Measurements from ENCODE around the gene LRIG1.

Gene LRIG1

GRCh38 chr3:66443118-66443803, 57.6 kb downstream of the LRIG1 start:
- DNase-seq (ENCODE audit: low read depth in 2 of 2), result no peak

GRCh38 chr3:66442254-66443117, 58.3 kb downstream of the LRIG1 start:
- DNase-seq (ENCODE audit: low read depth in 2 of 2), result no peak

GRCh38 chr3:66441692-66442091, 59.1 kb downstream of the LRIG1 start:
- DNase-seq (ENCODE audit: low read depth in 2 of 2), result no peak

GRCh38 chr3:66441129-66441528, 59.7 kb downstream of the LRIG1 start:
- no peak for DNase-seq (ENCODE audit: low read depth in 2 of 2)

- DNase-seq (ENCODE audit: low read depth in 2 of 2), result no peak
Observed at GRCh38 chr3:66439666-66440344, 61.0 kb downstream of the LRIG1 start.

GRCh38 chr3:66438046-66438445, 62.8 kb downstream of the LRIG1 start:
- no peak for DNase-seq (ENCODE audit: low read depth in 2 of 2)

GRCh38 chr3:66437341-66437929, 63.4 kb downstream of the LRIG1 start:
- DNase-seq (ENCODE audit: low read depth in 2 of 2), result no peak

GRCh38 chr3:66435989-66436388, 64.8 kb downstream of the LRIG1 start:
- no peak for DNase-seq (ENCODE audit: low read depth in 2 of 2)

GRCh38 chr3:66434726-66435125, 66.1 kb downstream of the LRIG1 start:
- no peak for DNase-seq (ENCODE audit: low read depth in 2 of 2)

GRCh38 chr3:66433522-66433782, 67.4 kb downstream of the LRIG1 start:
- DNase-seq (ENCODE audit: low read depth in 2 of 2), result no peak

GRCh38 chr3:66432767-66433521, 67.9 kb downstream of the LRIG1 start:
- no peak for DNase-seq (ENCODE audit: low read depth in 2 of 2)

- DNase-seq (ENCODE audit: low read depth in 2 of 2), result no peak
Observed at GRCh38 chr3:66432041-66432766, 68.6 kb downstream of the LRIG1 start.

GRCh38 chr3:66431494-66431893, 69.3 kb downstream of the LRIG1 start:
- no peak for DNase-seq (ENCODE audit: low read depth in 2 of 2)

GRCh38 chr3:66430876-66431275, 69.9 kb downstream of the LRIG1 start:
- DNase-seq (ENCODE audit: low read depth in 2 of 2), result no peak

GRCh38 chr3:66428733-66429132, 72.1 kb downstream of the LRIG1 start:
- DNase-seq (ENCODE audit: low read depth in 2 of 2), result no peak

GRCh38 chr3:66427951-66428474, 72.8 kb downstream of the LRIG1 start:
- DNase-seq (ENCODE audit: low read depth in 2 of 2), result no peak

GRCh38 chr3:66427352-66427751, 73.5 kb downstream of the LRIG1 start:
- no peak for DNase-seq (ENCODE audit: low read depth in 2 of 2)

GRCh38 chr3:66426135-66426534, 74.7 kb downstream of the LRIG1 start:
- DNase-seq (ENCODE audit: low read depth in 2 of 2), result no peak

GRCh38 chr3:66425576-66426114, 75.2 kb downstream of the LRIG1 start:
- DNase-seq (ENCODE audit: low read depth in 2 of 2), result no peak

- DNase-seq (ENCODE audit: low read depth in 2 of 2), result no peak
Observed at GRCh38 chr3:66425032-66425431, 75.8 kb downstream of the LRIG1 start.

GRCh38 chr3:66423791-66424190, 77.0 kb downstream of the LRIG1 start:
- no peak for DNase-seq (ENCODE audit: low read depth in 2 of 2)
